Heart left ventricle (tissue), 13 donors: ENCODE measurements around the gene NECAB2.

ENCODE experiments used
- CTCF ChIP-seq, 12 donors: fragments of 200-600 bp; sonication (generic) in 4 of 12; IDR thresholded peaks; one replicate each; pipeline versions ENCODE4 v1.5.0 to v1.8.0; 2018 to 2022; ENCODE audit warnings: antibody characterized with exemption in 12 of 12, mild to moderate bottlenecking in 5 of 12
- POLR2A ChIP-seq, 2 donors: fragments of 450-650 bp; IDR thresholded peaks; one replicate each; pipeline ENCODE4 v1.6.1; 2017; ENCODE audit warnings: antibody characterized with exemption in 2 of 2, mild to moderate bottlenecking in 2 of 2, moderate library complexity in 2 of 2
- donor health status: ischemic (EF 13 %, LVEDD 7.1; RV severe dilation, severe dysfunction).
- donor health status: DM: no; HTN: yes; CAD: no.
- donor health status: DM: no; HTN: no; CAD: no.
- donor health status: ischemic (EF 25% LVEDD 6.9; RV normal size, moderate dysfunction).
- donor health status: ischemic (EF 25% LVEDD 5.7; RV mildly dilated, moderate dysfunction).
- donor health status: ischemic (EF 35%, LVEDD 5.7; RV mildly dilated, moderate dysfunction).
- donor health status: nonischemic (EF 11% LVEDD 7.7; RV severe dilation, severe dysfunction).
- donor health status: DM: yes; HTN: yes; CAD: no.
- donor health status: PGD.
- donor health status: ischemic (EF 29% LVEDD 5.4; RV normal size, mild dysfunction).
- donor health status: nonischemic (EF 23%, LVEDD 6.1; RV moderate dilation, normal function).

GRCh38 chr16:83925095-83925905 is 42.7 kb upstream of the NECAB2 start:
- TF ChIP-seq CTCF (IDR thresholded peaks at IDR 0.05): no peak
- no peak for TF ChIP-seq POLR2A (IDR thresholded peaks at IDR 0.05)
